HepG2 (cell line): Measurements from ENCODE around the gene ZNF121. TPM values are rescaled to one million over a fixed set of nuclear protein-coding genes. Genes with fewer than 3 reads are reported as not detected.

Experiments
- ATAC-seq: fragments of 200-7000 bp; cut with Tn5 transposase; 3 replicates; pipeline ENCODE4 v1.9.1; 2020; ENCODE audit warnings: mild to moderate bottlenecking, moderate library complexity
- Bru-seq: library from RNA; stranded (reverse); fragments of 400-500 nt; gene quantifications from one replicate; lab custom pipeline; 2021; lab: Mats Ljungman, UMichigan
- BruChase-seq, 2 experiments: library from RNA; stranded (reverse); fragments of 400-500 nt; gene quantifications; one replicate each; lab custom pipeline; 2021; lab: Mats Ljungman, UMichigan
- BruUV-seq: library from RNA; stranded (reverse); fragments of 400-500 nt; replicated peaks from 2 replicates; lab custom pipeline; 2021; lab: Mats Ljungman, UMichigan
- CTCF ChIA-PET: fragments of 300-600 bp; formaldehyde crosslinking; extraction: SDS; loops from one replicate; lab custom pipeline; 2021; ENCODE audit warnings: low total read pairs, inconsistent platforms, low intra/inter-chr PET ratio; lab: Yijun Ruan, JAX
- POLR2A ChIA-PET: fragments of 350-600 bp; sonication (Branson Sonifier 250); formaldehyde crosslinking; loops from one replicate; lab custom pipeline; 2020; ENCODE audit warnings: antibody characterized with exemption, inconsistent platforms; lab: Yijun Ruan, JAX
- DNase-seq: peaks from one replicate; pipeline ENCODE4 v3.0.0-alpha.2; 2015; ENCODE audit warnings: low spot score
- FAIRE-seq: peaks from 3 replicates; lab custom pipeline; 2011; peaks lifted over from hg19 to GRCh38; lab: Jason Lieb, UNC
- H2AFZ ChIP-seq: one replicate; pipeline ENCODE4 v1.6.1; 2011; ENCODE audit warnings: low read length, inconsistent platforms
- H3K27ac ChIP-seq: fragments of 300-600 bp; 3 replicates; pipeline ENCODE4 v1.8.0; 2011; ENCODE audit warnings: mixed run types, mild to moderate bottlenecking, mixed read lengths, low read length, inconsistent platforms; ENCODE audit not compliant: insufficient read depth; ENCODE audit errors: extremely low read length
- H3K27me3 ChIP-seq, 2 experiments: fragments of 200-600 bp in 1 of 2; 2 replicates in 1 of 2; 3 replicates in 1 of 2; pipeline versions ENCODE4 v1.6.0 to v1.8.0; 2011; ENCODE audit warnings: low read length in 2 of 2, mild to moderate bottlenecking in 2 of 2, moderate library complexity in 2 of 2, inconsistent platforms in 1 of 2; ENCODE audit not compliant: insufficient read depth in 2 of 2, control insufficient read depth in 1 of 2
- H3K36me3 ChIP-seq, 2 experiments: fragments of 200-600 bp in 1 of 2; replicated peaks in 1 of 2; 2 replicates in 1 of 2; 3 replicates in 1 of 2; pipeline versions ENCODE4 v1.5.1 to v1.8.0; 2011; ENCODE audit warnings: low read length in 2 of 2, inconsistent platforms in 1 of 2; ENCODE audit not compliant: insufficient read depth in 2 of 2, control insufficient read depth in 1 of 2
- H3K4me1 ChIP-seq: 2 replicates; pipeline ENCODE4 v1.5.1; 2012; ENCODE audit warnings: low read length, inconsistent platforms; ENCODE audit not compliant: insufficient read depth
- H3K4me2 ChIP-seq: 2 replicates; pipeline ENCODE4 v1.6.0; 2011; ENCODE audit warnings: low read depth, low read length, inconsistent platforms
- H3K4me3 ChIP-seq, 3 experiments: fragments of 200-600 bp in 1 of 3; sonication (generic), shearing (Covaris generic) in 1 of 3; replicated peaks in 1 of 3; 2 replicates each; pipeline ENCODE4 v1.5.1; 2011 to 2016; ENCODE audit warnings: low read length in 3 of 3, inconsistent platforms in 2 of 3, low read depth in 2 of 3, mild to moderate bottlenecking in 2 of 3, control low read depth in 1 of 3, mixed read lengths in 1 of 3; ENCODE audit not compliant: insufficient read depth in 1 of 3
- H3K79me2 ChIP-seq: one replicate; pipeline ENCODE4 v1.6.1; 2011; ENCODE audit warnings: low read length, inconsistent platforms; ENCODE audit not compliant: insufficient read depth
- H3K9ac ChIP-seq: 2 replicates; pipeline ENCODE4 v1.6.0; 2011; ENCODE audit warnings: mild to moderate bottlenecking, low read depth, low read length, inconsistent platforms; ENCODE audit not compliant: insufficient read depth
- H3K9me3 ChIP-seq: 2 replicates; pipeline ENCODE4 v1.5.1; 2012; ENCODE audit warnings: mild to moderate bottlenecking, low read length
- H4K20me1 ChIP-seq: 2 replicates; pipeline ENCODE4 v1.6.0; 2011; ENCODE audit warnings: inconsistent platforms, mild to moderate bottlenecking, low read length, moderate library complexity; ENCODE audit not compliant: insufficient read depth
- DNMT3B ChIP-seq: conservative IDR thresholded peaks from 2 replicates; pipeline ENCODE4 v1.6.1; 2016; ENCODE audit warnings: missing biosample characterization, control low read depth
- KDM5B ChIP-seq: sonication (generic); formaldehyde crosslinking; IDR thresholded peaks from 2 replicates; pipeline ENCODE4 v1.4.0; 2020; ENCODE audit warnings: missing genetic modification reagents, mild to moderate bottlenecking, borderline replicate concordance
- PHF20 ChIP-seq: sonication (generic); formaldehyde crosslinking; IDR thresholded peaks from 2 replicates; pipeline ENCODE4 v1.5.0; 2020; ENCODE audit warnings: mild to moderate bottlenecking, missing genetic modification reagents
- PRPF4 ChIP-seq: fragments of 200-400 bp; formaldehyde crosslinking; IDR thresholded peaks from 2 replicates; pipeline ENCODE4 v1.6.1; 2016; ENCODE audit warnings: low read length, low read depth; ENCODE audit not compliant: poor library complexity, severe bottlenecking
- RBFOX2 ChIP-seq: fragments of 200-400 bp; formaldehyde crosslinking; IDR thresholded peaks from 2 replicates; pipeline ENCODE4 v1.6.1; 2017; ENCODE audit warnings: low read depth, mild to moderate bottlenecking, low read length
- RFX5 ChIP-seq: IDR thresholded peaks from 2 replicates; pipeline ENCODE4 v1.6.1; 2011; ENCODE audit warnings: low read depth, low read length, improper control_type of control experiment
- SMAD3 ChIP-seq: sonication (generic); formaldehyde crosslinking; IDR thresholded peaks from 2 replicates; pipeline ENCODE4 v1.4.0; 2020; ENCODE audit warnings: missing genetic modification reagents
- SMARCC2 ChIP-seq: fragments of 450-650 bp; IDR thresholded peaks from 2 replicates; pipeline ENCODE4 v1.6.1; 2017; ENCODE audit warnings: antibody characterized with exemption, mild to moderate bottlenecking
- XRCC5 ChIP-seq: fragments of 200-400 bp; formaldehyde crosslinking; optimal IDR thresholded peaks from 2 replicates; pipeline ENCODE3; 2017; ENCODE audit warnings: mild to moderate bottlenecking, low read length
- YEATS2 ChIP-seq: sonication (generic); formaldehyde crosslinking; IDR thresholded peaks from 2 replicates; pipeline ENCODE4 v1.4.0; 2020; ENCODE audit warnings: missing genetic modification reagents, borderline replicate concordance
- YY1 ChIP-seq: IDR thresholded peaks from 2 replicates; pipeline ENCODE4 v1.6.1; 2011; ENCODE audit warnings: low read length, low read depth, moderate library complexity, mild to moderate bottlenecking; ENCODE audit not compliant: insufficient read depth, insufficient replicate concordance
- ZBTB7B ChIP-seq: sonication (generic); formaldehyde crosslinking; IDR thresholded peaks from 2 replicates; pipeline ENCODE4 v1.4.0; 2020; ENCODE audit warnings: missing genetic modification reagents
- ZFP36L1 ChIP-seq: sonication (generic); formaldehyde crosslinking; IDR thresholded peaks from 2 replicates; pipeline ENCODE4 v1.8.0; 2022; ENCODE audit warnings: mild to moderate bottlenecking, missing genetic modification reagents, moderate library complexity
- ZNF24 ChIP-seq: fragments of 450-650 bp; IDR thresholded peaks from 2 replicates; pipeline ENCODE4 v1.6.1; 2017; ENCODE audit warnings: antibody characterized with exemption, mild to moderate bottlenecking
- ZNF607 ChIP-seq: sonication (generic); formaldehyde crosslinking; IDR thresholded peaks from 2 replicates; pipeline ENCODE4 v1.5.1; 2020; ENCODE audit warnings: missing genetic modification reagents, mild to moderate bottlenecking, borderline replicate concordance
- ZNF777 ChIP-seq: sonication (generic); formaldehyde crosslinking; IDR thresholded peaks from 2 replicates; pipeline ENCODE4 v1.4.0; 2020; ENCODE audit warnings: missing genetic modification reagents
- ZSCAN22 ChIP-seq: sonication (generic); formaldehyde crosslinking; IDR thresholded peaks from 2 replicates; pipeline ENCODE4 v1.4.0; 2020; ENCODE audit warnings: mild to moderate bottlenecking, missing genetic modification reagents
- WGBS: methylation state at CpG from one replicate; pipeline ENCODE4 v1.1.6; 2017; ENCODE audit warnings: low lambda C conversion rate; 5-methylcytosine and 5-hydroxymethylcytosine counted together
- in situ Hi-C: cut with HindIII; loops from 2 replicates; pipeline ENCODE4 v1.10.0; 2017; ENCODE audit warnings: low pct_unique_long_range_greater_than_20kb; ENCODE audit not compliant: extremely low pct_ligation_motif_present
- intact Hi-C: fragments of 100-400 bp; cut with micrococcal nuclease; formaldehyde crosslinking; loops from one replicate; pipeline ENCODE4 v1.10.0; 2022; ENCODE audit not compliant: unreplicated experiment
- long read RNA-seq, 2 experiments: library from RNA in 1 of 2; library from polyadenylated mRNA in 1 of 2; stranded (forward) in 1 of 2; unstranded in 1 of 2; transcript quantifications; one replicate each; pipeline ENCODE4 v2.0.0, GENCODE V29; 2019 to 2022
- polyA minus RNA-seq, 3 experiments: library from RNA; depleted of rRNA, polyadenylated mRNA; stranded (reverse); fragments of >200 nt; gene quantifications; 2 replicates each; pipeline ENCODE4 v1.2.3, GENCODE V29; 2011; ENCODE audit warnings: low replicate concordance in 1 of 3
- polyA plus RNA-seq, 8 experiments: library from polyadenylated mRNA; depleted of rRNA in 3 of 8; stranded (reverse) in 7 of 8; unstranded in 1 of 8; fragments of >200 nt; fragmentation: Illumina TruSeq in 4 of 8; extraction: Trizol in 4 of 8; gene quantifications; 2 replicates each; pipeline versions ENCODE4 v1.2.1 to v1.2.3, GENCODE V29; 2011 to 2016; ENCODE audit warnings: low read depth in 4 of 8, missing spikeins in 1 of 8, mixed read lengths in 1 of 8; ENCODE audit not compliant: insufficient read depth in 1 of 8
- total RNA-seq, 5 experiments: library from RNA; depleted of rRNA; stranded (reverse); fragments of >200 nt; fragmentation: Illumina TruSeq; extraction: Trizol; gene quantifications; 2 replicates each; pipeline ENCODE4 v1.2.3, GENCODE V29; 2016; ENCODE audit warnings: low read depth in 1 of 5
- TF ChIP-seq, protein P1 (sequence below): sonication (generic); formaldehyde crosslinking; IDR thresholded peaks from 2 replicates; pipeline ENCODE4 v1.8.1; 2023; ENCODE audit warnings: mild to moderate bottlenecking, moderate library complexity, missing genetic modification reagents

ZNF121 gene
- total RNA-seq (2016; rRNA removed; fragmentation: Illumina TruSeq; extraction: Trizol) (56.3 and 78.4 TPM in 2 replicates), polyA plus RNA-seq (2011; rRNA removed) (7.8 and 9.3 TPM in 2 replicates), polyA minus RNA-seq (2011; rRNA and poly(A)+ RNA removed; ENCODE audit: low replicate concordance) (11.0 and 19.0 TPM in 2 replicates), Bru-seq, nascent RNA (percentile 94 among the genes with signal in this experiment), BruChase-seq, experiment 1, labeled RNA remaining after a 6-hour chase (percentile 97 among the genes with signal in this experiment), BruChase-seq, experiment 2, labeled RNA remaining after a 2-hour chase (percentile 98 among the genes with signal in this experiment)
- total RNA-seq (2016; cell fraction: cytosol; rRNA removed; fragmentation: Illumina TruSeq; extraction: Trizol; ENCODE audit: low read depth) = 36.0 and 37.2 TPM in 2 replicates
- 52.9 and 76.9 TPM in 2 replicates for total RNA-seq (2016; cell fraction: insoluble cytoplasmic fraction; rRNA removed; fragmentation: Illumina TruSeq; extraction: Trizol)
- total RNA-seq (2016; cell fraction: membrane; rRNA removed; fragmentation: Illumina TruSeq; extraction: Trizol) = 33.2 and 40.8 TPM in 2 replicates
- total RNA-seq (2016; cell fraction: nucleus; rRNA removed; fragmentation: Illumina TruSeq; extraction: Trizol) = 42.2 and 54.0 TPM in 2 replicates
- polyA plus RNA-seq (2011; cell fraction: cytosol; rRNA removed) = 2.3 and 4.6 TPM in 2 replicates
- polyA plus RNA-seq (2011; cell fraction: nucleus; rRNA removed) = 7.6 and 13.1 TPM in 2 replicates
- 12.0 and 12.6 TPM in 2 replicates for polyA plus RNA-seq (2012)
- polyA plus RNA-seq (2016; cell fraction: cytosol; fragmentation: Illumina TruSeq; extraction: Trizol; ENCODE audit: low read depth) = 1.3 and 1.9 TPM in 2 replicates
- polyA plus RNA-seq (2016; cell fraction: insoluble cytoplasmic fraction; fragmentation: Illumina TruSeq; extraction: Trizol; ENCODE audit: low read depth) = 11.0 and 11.4 TPM in 2 replicates
- 2.8 and 3.3 TPM in 2 replicates for polyA plus RNA-seq (2016; cell fraction: membrane; fragmentation: Illumina TruSeq; extraction: Trizol; ENCODE audit: low read depth)
- polyA plus RNA-seq (2016; cell fraction: nucleus; fragmentation: Illumina TruSeq; extraction: Trizol; ENCODE audit: insufficient read depth, low read depth) = 38.0 and 38.9 TPM in 2 replicates
- polyA minus RNA-seq (2011; cell fraction: cytosol; rRNA and poly(A)+ RNA removed) = 22.7 and 28.7 TPM in 2 replicates
- 21.2 and 33.4 TPM in 2 replicates for polyA minus RNA-seq (2011; cell fraction: nucleus; rRNA and poly(A)+ RNA removed)
- long read RNA-seq, experiment 1, partial matches to known transcripts = 2 of 9 reads
- long read RNA-seq, experiment 1, other reads (novel, unspliced or antisense) = 5 of 9 reads
- long read RNA-seq, experiment 2, partial matches to known transcripts = 2 of 12 reads
- long read RNA-seq, experiment 2, other reads (novel, unspliced or antisense) = 10 of 12 reads

DNA sequence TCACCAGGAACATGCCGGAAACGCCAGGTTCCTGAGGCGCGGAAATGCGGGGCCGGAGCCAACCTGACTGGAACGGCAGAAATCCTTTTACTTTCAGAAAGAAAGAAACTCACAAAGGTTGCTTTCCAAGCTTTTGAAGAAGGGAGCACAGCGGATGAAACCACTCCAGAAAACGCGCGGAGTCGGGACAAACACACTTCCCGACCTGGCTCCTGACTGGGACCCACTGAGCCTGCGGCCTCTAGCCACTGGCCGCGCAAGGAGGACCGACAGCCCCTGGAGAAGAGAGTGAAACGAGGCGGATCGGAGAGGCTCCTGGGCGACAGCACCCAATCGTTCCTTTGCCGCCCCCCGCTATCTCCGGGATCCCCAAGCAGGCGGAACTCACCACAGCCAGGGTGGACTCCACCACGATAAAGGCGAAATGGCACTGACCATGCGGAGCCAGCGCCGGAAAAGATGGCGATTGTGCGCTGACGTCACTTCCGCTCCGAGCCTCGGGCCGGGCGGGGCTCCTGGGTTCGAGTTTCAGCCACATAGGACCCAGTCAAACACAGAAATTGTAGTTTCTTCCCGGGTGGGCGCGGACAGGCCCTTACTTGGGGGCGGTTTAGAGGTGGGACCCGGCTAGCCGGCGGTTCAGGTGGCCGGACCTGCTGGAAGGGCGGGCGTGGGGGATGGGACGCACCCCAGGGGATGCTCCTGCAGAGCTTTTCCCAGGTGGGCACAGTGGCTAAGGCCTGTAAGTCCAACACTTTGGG is at the start of gene ZNF121:
Gene ZNF121 (minus strand): TSS at position 432 of the 761 bp plus-strand sequence. CDS start 16,407 bp downstream, outside the sequence.
- BruUV-seq = TSS peak; percentile 86
- H3K79me2 ChIP-seq = peaks cover 49% of the 10 kb centered on the region
- H3K36me3 ChIP-seq = peaks cover 0 to 11% of the 10 kb centered on the region in 2 experiments; a peak in 4 of 5 replicates
- H3K27me3 ChIP-seq = no peaks in the 10 kb centered on the region; a peak in 1 of 5 replicates
- H4K20me1 ChIP-seq = peaks cover 33% of the 10 kb centered on the region
- FAIRE-seq = no peak
- H3K27ac ChIP-seq = peak within 1 kb of the TSS; percentile 85
- POLR2A ChIA-PET = interaction anchor here (1.1 kb wide), 1 partner anchor 184 kb away, joined by 6 read pairs; the partner anchor contains the start of gene ZNF846
- in situ Hi-C loops (no loop called here), intact Hi-C loops (loop anchor here (10.0 kb wide), 1 partner anchor 449 kb away; no protein-coding TSS in a partner anchor)
- peak within 1 kb of the TSS; percentile 19 for H2AFZ ChIP-seq
- H3K4me2 ChIP-seq = peak within 1 kb of the TSS; percentile 73
- no peaks in the 10 kb centered on the region for H3K9me3 ChIP-seq
- WGBS = 2% methylated on average over 17 of the region's 51 CpGs
- CTCF ChIA-PET = no interaction called here
- DNase-seq = peak; percentile 77
- peak; percentile 91 for ATAC-seq
- peak within 1 kb of the TSS; percentile 78 to 92 (median 79) for H3K4me3 ChIP-seq
- peaks cover 39% of the 10 kb centered on the region for H3K4me1 ChIP-seq
- H3K9ac ChIP-seq = peak within 1 kb of the TSS; percentile 94
- TF ChIP-seq ZBTB7B (peak; percentile 91), ZSCAN22 (no peak), XRCC5 (peak; percentile 45), ZFP36L1 (CRISPR knock-in tag) (0 out of 2 replicates have a peak, but pooled peaks have one; percentile 28), SMARCC2 (no peak), YY1 (peak; percentile 97), RFX5 (0 out of 2 replicates have a peak, but pooled peaks have one; percentile 30), PRPF4 (peak; percentile 80), SMAD3 (CRISPR knock-in tag) (peak; percentile 32; the same call in 1 of the 2 replicates), KDM5B (CRISPR knock-in tag) (peak; percentile 91; the same call in 1 of the 2 replicates), ZNF24 (no peak), ZNF607 (CRISPR knock-in tag) (0 out of 2 replicates have a peak, but pooled peaks have one; percentile 59), RBFOX2 (peak; percentile 89), ZNF777 (CRISPR knock-in tag) (peak; percentile 58), PHF20 (peak; percentile 84), DNMT3B (CRISPR knock-in tag) (no peak), YEATS2 (CRISPR knock-in tag) (peak; percentile 84)
- TF ChIP-seq, protein P1, sequence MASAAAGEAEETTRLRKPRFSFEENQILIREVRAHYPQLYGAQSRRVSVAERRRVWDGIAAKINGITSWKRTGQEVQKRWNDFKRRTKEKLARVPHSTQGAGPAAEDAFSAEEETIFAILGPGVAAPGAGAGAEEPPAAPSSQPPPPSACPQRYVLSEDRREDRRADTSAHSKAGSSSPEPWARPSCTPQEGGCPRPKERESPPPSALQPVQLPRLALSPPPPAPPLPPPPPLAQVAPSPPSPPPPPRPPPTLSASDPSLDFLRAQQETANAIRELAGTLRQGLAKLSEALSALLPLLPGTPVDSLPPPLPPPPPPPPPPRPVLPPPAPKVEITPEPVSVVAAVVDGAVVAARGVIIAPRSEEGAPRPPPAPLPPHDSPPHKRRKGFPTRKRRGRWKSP (CRISPR knock-in tag) = peak; percentile 59; the same call in 1 of the 2 replicates
